A549 treated with CORT108297 at 1 μM for 4 hours (cell line): Measurements from ENCODE around the gene VPS35. TPM values are rescaled to one million over a fixed set of nuclear protein-coding genes. Genes with fewer than 3 reads are reported as not detected.

Source experiments
- total RNA-seq: library from RNA; stranded (reverse); fragments of 200-300 nt; extraction: Qiagen RNA extraction; gene quantifications from 5 replicates; pipeline ENCODE4 v1.2.3, GENCODE V29; 2022

Gene VPS35
- total RNA-seq: 72.5 to 94.8 TPM (median 76.7 TPM) in 5 replicates

DNA sequence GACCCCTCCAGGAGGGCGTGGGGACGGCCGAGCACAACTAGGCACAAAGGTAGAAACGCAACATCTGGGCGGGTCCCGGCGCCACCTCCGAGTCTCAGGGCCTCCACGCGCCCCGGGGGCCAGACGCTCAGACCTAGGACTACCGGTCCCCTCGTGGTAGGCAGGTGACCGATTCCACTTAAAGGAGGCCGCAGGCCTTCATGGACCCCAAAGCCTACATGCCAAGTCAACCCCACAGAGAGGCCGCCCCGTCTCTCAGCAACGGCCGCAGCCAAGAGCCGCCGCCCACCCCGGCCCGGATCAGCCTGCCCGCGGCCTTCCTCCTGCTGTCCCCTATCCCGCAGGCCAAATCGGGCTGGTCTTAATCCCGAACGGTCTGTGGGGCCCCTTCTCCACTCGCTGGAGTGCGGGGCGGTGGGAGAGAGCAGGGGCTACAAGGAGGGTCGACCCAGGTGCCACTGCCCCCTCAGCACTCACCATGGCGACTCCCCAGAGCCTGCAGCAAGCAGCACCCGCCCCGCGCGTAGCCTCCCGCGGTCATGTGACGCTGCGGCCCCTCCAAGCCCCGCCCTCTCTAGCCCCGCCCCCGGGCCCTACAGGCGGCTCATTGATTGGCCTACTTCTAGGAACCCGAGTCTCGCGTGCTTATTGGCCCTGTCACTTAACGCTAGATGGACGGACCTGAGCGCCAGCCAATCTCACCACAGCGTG, at the start of gene VPS35:
TSS of gene VPS35 (minus strand) at position 525 of the 711 bp plus-strand sequence. CDS start at position 480, 45 bp downstream.

DNA sequence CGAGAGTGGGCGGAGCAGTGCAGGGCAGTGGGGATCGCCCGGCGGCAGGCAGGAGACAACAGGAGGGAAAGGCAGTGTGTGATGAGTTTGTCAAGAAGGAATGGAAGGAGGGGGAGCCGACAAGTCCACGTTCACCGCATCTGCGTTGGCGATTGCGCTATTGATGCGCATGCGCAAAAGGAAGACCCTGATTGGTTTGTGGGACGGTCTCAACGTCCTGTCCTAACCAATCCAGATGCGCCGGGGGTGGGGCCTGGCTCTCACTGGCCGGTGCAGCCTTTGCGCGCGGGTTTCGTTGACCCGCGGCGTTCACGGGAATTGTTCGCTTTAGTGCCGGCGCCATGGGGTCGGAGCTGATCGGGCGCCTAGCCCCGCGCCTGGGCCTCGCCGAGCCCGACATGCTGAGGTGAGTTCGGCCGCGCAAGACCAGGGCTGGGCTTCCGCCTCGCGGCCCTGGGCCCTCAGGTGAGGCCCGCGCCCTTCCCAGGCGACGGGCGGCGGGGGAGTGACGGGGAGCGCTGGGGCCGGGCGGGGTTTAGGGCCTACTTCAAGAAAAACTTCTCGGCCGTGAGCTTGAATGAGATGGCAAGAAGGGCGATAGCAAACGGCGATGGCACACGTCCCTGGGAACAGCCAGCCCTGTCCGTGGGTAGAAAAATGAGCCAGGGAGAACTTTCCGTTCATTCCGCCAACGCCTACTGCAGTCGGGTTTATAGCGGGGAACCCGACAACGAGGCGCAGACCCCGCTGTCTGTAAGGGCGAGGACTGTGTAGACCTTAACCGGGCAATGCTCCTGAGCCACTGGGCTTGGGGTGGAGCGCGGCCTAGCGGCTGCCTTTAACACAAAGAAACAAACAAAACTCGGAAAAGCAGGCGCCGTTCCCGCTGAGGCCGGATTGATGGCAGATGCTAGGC, 645 bp upstream of the VPS35 start, which contains the start of gene ORC6:
TSS of gene ORC6 (plus strand) at position 295 of the 916 bp plus-strand sequence. CDS start at position 342, 47 bp downstream.

DNA sequence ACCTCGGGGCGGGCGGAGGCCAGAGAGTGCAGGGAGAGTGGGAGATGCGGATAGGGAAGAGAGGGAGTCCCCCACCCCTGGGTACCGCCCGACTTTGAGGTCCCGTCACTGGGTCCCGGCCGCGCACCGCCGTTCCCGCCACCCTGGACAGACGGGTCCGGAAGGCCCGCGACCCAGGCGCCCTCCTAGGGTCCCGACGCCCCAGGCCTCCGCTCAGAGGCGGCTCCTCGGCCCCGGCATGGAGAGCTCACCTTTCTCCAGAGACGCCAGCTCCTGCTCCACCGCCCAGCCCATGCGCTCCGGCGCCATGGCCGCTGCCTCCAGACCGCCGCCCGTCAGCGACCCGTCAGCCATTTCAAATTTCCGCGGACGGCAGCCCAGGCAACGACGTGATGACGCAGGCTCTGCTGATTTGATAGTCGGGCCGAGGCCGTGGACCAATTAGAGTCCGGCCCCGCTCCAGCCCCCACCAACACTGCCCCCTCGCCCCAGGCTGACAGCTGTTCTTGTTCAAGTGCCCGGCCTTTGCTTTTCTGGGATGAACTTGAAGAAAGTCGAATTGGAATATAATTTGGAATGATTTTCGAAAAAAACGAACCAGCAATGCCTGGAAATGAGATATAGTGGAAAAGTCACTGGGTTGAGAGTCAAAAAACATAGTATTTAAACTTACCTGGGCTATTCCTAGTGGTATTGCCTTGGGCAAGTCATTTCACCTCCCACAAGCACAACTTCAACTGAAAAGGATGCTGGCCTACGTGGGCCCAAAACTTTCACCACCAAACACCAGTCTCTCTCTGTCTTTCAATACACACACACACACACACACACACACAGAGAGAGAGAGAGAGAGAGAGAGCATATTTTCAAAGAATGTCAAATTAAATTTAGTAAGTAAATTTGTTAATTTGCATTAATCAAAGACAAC, 67.7 kb downstream of the VPS35 start, which contains the start of gene SHCBP1:
TSS of gene SHCBP1 (minus strand) at position 374 of the 928 bp plus-strand sequence. CDS start at position 354, 20 bp downstream.

Other genes starting within 250 kb of the VPS35 start
- 31.7 to 41.5 TPM (median 36.0 TPM) in 5 replicates for gene SHCBP1, start 67.8 kb downstream of the VPS35 start, total RNA-seq
- gene ORC6, start 481 bp upstream of the VPS35 start, total RNA-seq: 45.1 to 49.2 TPM (median 47.5 TPM) in 5 replicates
- 0.01 to 0.09 TPM (median 0.07 TPM) in 5 replicates for gene MYLK3, start 59.2 kb upstream of the VPS35 start, total RNA-seq
- gene C16orf87, start 142.0 kb upstream of the VPS35 start, total RNA-seq: 6.0 to 8.8 TPM (median 7.0 TPM) in 5 replicates
- 11.7 to 14.7 TPM (median 11.9 TPM) in 5 replicates for gene GPT2, start 195.2 kb upstream of the VPS35 start, total RNA-seq